ENCODE results near the gene IL27RA. TPM values are rescaled to one million over a fixed set of nuclear protein-coding genes. Genes with fewer than 3 reads are reported as not detected.
"Not testable (repeated sequence)": the region's sequence is repeated elsewhere in the genome, so short reads cannot be mapped to it uniquely, and the experiment has no call there.

Gene IL27RA
- total RNA-seq, 1 donor from 2014 or later = 2.8 TPM

DNA sequence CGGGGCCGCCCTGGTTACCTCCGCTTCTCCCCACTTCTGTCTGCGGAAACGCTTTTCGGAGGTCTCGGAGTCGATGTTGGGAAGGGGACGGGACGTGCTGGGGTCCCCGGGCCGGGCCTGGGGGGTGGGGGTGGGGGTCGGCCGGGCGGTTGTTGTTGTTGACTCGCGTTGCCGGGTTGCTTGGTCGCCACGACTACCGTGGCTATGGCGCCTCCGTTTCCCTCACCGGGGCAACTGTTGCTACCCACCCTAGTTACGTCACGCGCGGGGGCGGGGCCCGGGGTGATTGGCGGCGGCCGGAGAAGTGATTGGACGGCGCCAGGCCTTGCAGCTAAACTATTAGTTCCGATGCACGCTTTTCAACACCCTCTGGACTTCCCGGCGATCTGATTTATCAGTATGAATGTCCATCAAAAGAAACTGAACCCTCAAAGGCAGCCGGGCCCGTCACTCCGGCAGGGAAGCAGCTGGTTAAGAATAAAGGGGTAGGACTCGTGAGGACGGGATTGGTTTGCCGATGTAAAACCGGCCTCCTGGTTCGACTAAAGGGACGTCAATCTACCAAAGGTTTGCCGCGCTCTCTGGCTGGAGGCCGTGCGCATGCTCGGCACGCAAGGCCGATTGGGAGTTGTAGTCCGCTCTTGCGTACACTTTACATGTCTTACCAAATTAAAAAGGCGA lies 25.3 kb upstream of the IL27RA start, which contains the start of gene RFX1:
Gene RFX1 (minus strand): TSS at position 236 of the 681 bp plus-strand sequence. CDS start 12,477 bp downstream, outside the sequence.
- Mint-ChIP-seq H3K4me3 (peak within 1 kb of the TSS; percentile 95), H3K9me3 (no peaks in the 10 kb centered on the region), H3K36me3 (no peaks in the 10 kb centered on the region), H3K4me1 (ENCODE audit: unreplicated experiment) (peaks cover 14% of the 10 kb centered on the region), H3K27ac (peak within 1 kb of the TSS; percentile 99), H3K27me3 (peaks cover 4% of the 10 kb centered on the region)
- TF ChIP-seq, protein P1, sequence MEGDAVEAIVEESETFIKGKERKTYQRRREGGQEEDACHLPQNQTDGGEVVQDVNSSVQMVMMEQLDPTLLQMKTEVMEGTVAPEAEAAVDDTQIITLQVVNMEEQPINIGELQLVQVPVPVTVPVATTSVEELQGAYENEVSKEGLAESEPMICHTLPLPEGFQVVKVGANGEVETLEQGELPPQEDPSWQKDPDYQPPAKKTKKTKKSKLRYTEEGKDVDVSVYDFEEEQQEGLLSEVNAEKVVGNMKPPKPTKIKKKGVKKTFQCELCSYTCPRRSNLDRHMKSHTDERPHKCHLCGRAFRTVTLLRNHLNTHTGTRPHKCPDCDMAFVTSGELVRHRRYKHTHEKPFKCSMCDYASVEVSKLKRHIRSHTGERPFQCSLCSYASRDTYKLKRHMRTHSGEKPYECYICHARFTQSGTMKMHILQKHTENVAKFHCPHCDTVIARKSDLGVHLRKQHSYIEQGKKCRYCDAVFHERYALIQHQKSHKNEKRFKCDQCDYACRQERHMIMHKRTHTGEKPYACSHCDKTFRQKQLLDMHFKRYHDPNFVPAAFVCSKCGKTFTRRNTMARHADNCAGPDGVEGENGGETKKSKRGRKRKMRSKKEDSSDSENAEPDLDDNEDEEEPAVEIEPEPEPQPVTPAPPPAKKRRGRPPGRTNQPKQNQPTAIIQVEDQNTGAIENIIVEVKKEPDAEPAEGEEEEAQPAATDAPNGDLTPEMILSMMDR (conservative IDR thresholded peaks at IDR 0.05) = no peak
- peak; percentile 100 for DNase-seq (ENCODE audit: extremely low spot score, unreplicated experiment)

DNA sequence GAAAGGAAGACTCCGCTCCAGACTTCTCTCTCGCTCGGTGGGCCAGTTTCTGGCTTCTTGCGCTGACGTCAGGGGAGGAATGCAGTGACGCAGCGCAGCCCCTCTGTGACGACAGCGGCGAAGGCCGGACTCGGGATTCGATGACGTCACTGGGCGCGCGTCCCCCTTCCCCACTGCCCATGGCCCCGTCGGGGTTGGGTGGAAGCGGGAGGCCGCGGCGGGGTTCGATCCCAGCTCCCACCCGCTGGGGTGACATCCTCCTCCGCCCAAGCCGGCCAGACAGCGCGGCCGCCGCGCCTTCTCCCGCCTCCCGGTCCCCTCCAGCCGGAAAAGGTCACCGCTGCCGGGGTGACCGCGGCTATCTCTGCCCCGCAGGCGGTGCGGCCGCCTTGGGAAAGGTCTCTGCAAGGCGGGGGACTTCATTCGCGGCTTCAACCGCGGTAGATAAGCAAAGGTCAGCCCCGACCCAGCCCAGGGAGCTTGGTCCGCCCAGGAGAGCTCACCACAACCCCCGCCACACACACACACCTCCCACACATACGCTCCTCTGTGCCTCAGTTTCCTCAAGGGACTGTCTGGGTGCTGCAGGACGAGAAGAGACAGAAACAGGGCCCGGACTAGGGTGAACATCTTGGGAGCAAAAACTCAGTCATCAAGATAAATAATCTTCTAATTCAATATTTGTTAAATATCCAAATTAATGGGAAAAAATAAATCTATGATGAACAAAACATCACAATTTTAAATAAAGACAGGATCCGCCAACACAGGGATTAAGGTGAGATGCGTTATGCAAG lies 24.6 kb upstream of the IL27RA start:
- Mint-ChIP-seq H3K4me3 (peak overlapping the region; percentile 95), H3K36me3 (no peaks in the 10 kb centered on the region)

DNA sequence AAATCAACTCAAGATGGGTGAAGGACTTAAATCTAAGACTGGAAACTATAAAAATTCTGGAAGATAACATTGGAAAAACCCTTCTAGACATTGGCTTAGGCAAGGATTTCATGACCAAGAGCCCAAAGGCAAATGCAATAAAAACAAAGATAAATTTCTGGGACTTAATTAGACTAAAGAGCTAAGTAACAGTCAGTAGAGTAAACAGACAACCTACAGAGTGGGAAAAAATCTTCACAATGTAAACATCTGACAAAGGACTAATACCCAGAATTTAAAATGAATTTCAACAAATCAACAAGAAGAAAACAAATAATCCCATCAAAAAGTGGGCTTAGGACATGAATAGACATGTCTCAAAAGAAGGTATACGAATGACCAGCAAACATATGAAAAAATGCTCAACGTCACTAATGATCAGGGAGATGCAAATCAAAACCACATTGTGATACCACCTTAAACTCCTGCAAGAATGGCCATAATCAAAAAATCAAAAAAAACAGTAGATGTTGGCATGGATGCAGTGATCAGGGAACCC lies 19.1 kb upstream of the IL27RA start:
- Mint-ChIP-seq H3K9me3 (peaks cover 5% of the 10 kb centered on the region), H3K4me1 (ENCODE audit: unreplicated experiment) (no peaks in the 10 kb centered on the region), H3K27ac (no peak overlapping the region), H3K27me3 (no peaks in the 10 kb centered on the region), H3K4me3 (no peak overlapping the region), H3K36me3 (no peaks in the 10 kb centered on the region)
- TF ChIP-seq, protein P1 (conservative IDR thresholded peaks at IDR 0.05) = no peak
- DNase-seq (ENCODE audit: extremely low spot score, unreplicated experiment) = no peak

More for the DNA sequence above, 24.6 kb upstream of the IL27RA start:
- TF ChIP-seq, protein P1 (conservative IDR thresholded peaks at IDR 0.05) = no peak
- H3K27ac Mint-ChIP-seq = peak overlapping the region; percentile 99
- H3K27me3 Mint-ChIP-seq = peaks cover 4% of the 10 kb centered on the region
- no peaks in the 10 kb centered on the region for H3K9me3 Mint-ChIP-seq
- peak; percentile 94 for DNase-seq (ENCODE audit: extremely low spot score, unreplicated experiment)
- peaks cover 14% of the 10 kb centered on the region for H3K4me1 Mint-ChIP-seq (ENCODE audit: unreplicated experiment)

DNA sequence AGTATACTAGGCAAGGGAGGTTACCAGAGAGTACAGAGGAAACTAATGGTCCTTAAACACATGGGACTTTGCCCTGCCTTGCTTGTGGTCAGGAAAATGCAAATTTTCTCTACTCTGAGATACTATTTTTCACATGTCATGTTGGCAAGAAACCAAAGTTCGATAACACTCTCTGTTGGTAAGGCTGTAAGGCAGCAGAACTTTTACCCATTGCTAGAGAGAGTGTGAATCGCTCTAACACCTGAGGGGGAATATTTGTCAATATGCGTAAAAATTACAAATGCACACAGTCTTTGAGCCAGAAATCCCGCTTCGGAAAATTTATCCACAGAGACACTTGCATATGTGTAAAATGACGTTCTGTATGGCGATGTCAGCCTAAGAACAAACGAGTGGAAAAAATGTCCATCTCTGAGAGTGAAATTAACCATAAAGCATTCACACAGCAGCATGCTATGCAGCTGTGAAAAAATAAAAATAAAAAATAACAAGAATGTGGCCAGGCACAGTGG lies 16.0 kb upstream of the IL27RA start:
- no peak overlapping the region for H3K4me3 Mint-ChIP-seq

GRCh38 chr19:14019100-14019499 lies 12.5 kb upstream of the IL27RA start:
- Mint-ChIP-seq H3K4me3 (no peak overlapping the region), H3K36me3 (no peaks in the 10 kb centered on the region), H3K27ac (no peak overlapping the region), H3K9me3 (no peaks in the 10 kb centered on the region), H3K4me1 (ENCODE audit: unreplicated experiment) (peaks cover 11% of the 10 kb centered on the region), H3K27me3 (no peaks in the 10 kb centered on the region)
- no peak for DNase-seq (ENCODE audit: extremely low spot score, unreplicated experiment)
- TF ChIP-seq, protein P1 (conservative IDR thresholded peaks at IDR 0.05) = no peak

More for the DNA sequence above, 16.0 kb upstream of the IL27RA start:
- H3K27ac Mint-ChIP-seq = no peak overlapping the region
- no peak for DNase-seq (ENCODE audit: extremely low spot score, unreplicated experiment)
- H3K27me3 Mint-ChIP-seq = no peaks in the 10 kb centered on the region
- H3K4me1 Mint-ChIP-seq (ENCODE audit: unreplicated experiment) = no peaks in the 10 kb centered on the region
- peaks cover 5% of the 10 kb centered on the region for H3K9me3 Mint-ChIP-seq
- TF ChIP-seq, protein P1 (conservative IDR thresholded peaks at IDR 0.05) = no peak
- H3K36me3 Mint-ChIP-seq = no peaks in the 10 kb centered on the region

DNA sequence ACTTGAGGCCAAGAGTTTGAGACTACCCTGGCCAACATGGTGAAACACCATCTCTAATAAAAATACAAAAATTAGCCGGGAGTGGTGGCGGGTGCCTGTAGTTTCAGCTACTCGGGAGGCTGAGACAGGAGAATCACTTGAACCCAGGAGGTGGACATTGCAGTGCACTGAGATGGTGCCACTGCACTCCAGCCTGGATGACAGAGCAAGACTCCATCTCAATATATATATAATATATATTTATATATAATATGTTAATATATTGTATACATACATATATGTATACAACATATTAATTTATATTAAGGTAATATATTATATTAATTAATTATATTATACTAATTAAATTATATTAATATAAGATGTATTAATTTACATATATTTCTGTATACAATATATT lies 11.8 kb upstream of the IL27RA start:
- not testable (repeated sequence) for H3K9me3 Mint-ChIP-seq; H3K36me3 Mint-ChIP-seq; H3K4me3 Mint-ChIP-seq; H3K27me3 Mint-ChIP-seq; DNase-seq (ENCODE audit: extremely low spot score, unreplicated experiment); H3K27ac Mint-ChIP-seq
- peaks cover 11% of the 10 kb centered on the region for H3K4me1 Mint-ChIP-seq (ENCODE audit: unreplicated experiment)
